Superior temporal gyrus (tissue), 1 donor: ENCODE data around the gene FADS3.

ENCODE experiments used
- DNase-seq: peaks from one replicate; pipeline ENCODE4 v3.0.0-alpha.2; 2016; ENCODE audit errors: extremely low spot score

FADS3 gene

GRCh38 chr11:61880454-61880853 lies 10.9 kb downstream of the FADS3 start:
- no peak for DNase-seq

- DNase-seq: no peak
Measured at GRCh38 chr11:61880031-61880430, 11.3 kb downstream of the FADS3 start.

- DNase-seq: no peak
Measured at GRCh38 chr11:61879152-61879551, 12.2 kb downstream of the FADS3 start.

DNA sequence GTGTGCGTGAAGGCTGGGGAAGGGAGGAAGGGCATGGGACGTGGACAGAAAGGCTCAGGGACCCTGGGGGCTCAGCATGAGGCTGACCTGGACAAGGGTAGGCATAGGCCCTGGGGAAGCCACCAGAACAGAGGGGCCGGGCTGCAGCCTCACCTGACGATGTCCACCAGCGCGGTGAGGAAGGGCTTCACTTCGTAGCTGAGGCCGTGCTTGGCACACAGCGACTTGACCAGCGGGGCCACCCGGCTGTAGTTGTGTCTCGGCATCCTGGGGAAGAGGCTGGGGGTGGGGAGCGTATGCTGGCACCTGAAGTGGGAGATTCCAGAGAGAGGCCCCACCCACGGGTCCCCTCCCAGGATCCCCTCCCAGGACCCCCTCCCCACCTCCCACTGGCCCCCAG lies 15.6 kb downstream of the FADS3 start:
- DNase-seq: no peak

DNA sequence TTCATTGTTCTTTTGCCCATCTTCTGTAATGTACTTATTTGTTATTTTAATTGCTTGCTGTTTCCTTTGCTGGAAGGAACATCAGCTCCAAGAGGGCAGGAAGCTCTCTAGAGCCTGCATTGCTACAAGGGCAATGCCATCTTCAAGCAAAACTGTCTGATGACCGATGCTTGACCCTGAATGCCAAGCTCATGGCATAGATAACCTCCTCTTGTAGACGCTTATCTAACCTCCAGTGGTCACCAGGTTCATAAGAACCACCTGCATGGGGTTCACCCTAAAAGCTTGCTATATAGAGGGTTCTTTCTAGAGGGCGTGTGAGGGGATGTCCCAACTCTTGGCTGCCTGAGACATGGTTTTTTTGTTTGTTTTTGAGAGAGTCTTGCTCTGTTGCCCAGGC lies 16.5 kb downstream of the FADS3 start:
- no peak for DNase-seq

DNA sequence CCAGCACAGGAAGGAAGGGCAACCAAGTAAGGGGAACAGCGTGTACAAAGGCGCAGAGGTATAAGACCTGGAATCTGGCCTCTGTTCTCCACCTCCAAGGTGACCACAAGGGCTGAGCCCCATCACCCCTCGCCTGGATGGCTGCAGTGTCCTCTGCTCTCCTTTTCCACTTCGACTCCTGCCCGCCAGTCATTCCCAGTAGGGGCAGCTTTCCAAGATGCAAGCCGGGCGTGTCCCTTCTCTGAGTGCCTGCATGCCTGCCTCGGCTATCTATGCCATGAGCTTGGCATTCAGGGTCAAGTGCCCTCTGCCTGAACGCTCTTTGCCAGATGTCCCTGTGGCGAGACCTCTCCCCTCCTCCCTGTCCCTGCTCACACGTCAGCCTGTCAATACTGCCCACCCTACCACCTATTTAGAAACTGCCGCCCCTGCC lies 17.0 kb downstream of the FADS3 start:
- DNase-seq: no peak

DNA sequence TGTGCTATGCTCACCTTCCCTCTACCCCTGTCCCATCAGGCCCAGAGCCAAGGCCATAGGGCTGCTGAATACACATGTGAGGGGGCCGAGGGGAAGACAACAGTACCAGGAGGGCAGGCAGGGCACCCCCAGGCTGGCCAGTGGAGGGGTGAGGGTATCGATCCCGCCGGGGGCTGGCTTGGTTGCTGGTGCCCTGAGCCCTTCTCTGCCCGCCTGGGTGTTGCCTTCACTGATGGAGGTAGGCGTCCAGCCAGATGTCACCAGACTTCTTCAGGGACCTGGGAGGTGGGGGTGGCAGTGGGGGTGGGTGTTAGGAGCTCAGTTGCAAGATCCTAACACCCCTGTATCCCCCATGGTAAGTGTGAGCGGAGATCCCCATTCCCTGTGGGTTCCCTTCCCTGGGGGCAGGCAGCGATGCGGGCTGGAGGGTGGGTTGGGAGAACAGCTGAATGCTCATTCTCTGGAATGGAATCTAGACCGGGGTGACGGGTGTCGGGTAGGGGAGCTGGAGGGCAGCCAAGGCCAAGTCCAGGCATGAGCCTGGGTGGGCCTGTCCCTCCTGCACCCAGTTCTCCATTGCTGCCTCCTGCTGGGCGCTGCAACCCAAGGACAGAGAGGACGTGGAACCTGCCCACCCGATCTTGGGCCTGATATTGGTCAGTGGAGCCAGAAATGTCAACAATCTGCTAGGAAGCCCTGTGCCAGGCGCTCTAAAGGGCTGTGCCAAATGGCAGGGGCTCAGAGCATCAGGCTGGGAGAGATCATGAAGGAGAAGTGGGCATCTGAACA lies 17.6 kb downstream of the FADS3 start:
- no peak for DNase-seq

GRCh38 chr11:61872935-61873565 lies 18.3 kb downstream of the FADS3 start:
- DNase-seq: no peak

GRCh38 chr11:61871158-61871597 lies 20.2 kb downstream of the FADS3 start:
- peak; percentile 85 for DNase-seq

DNA sequence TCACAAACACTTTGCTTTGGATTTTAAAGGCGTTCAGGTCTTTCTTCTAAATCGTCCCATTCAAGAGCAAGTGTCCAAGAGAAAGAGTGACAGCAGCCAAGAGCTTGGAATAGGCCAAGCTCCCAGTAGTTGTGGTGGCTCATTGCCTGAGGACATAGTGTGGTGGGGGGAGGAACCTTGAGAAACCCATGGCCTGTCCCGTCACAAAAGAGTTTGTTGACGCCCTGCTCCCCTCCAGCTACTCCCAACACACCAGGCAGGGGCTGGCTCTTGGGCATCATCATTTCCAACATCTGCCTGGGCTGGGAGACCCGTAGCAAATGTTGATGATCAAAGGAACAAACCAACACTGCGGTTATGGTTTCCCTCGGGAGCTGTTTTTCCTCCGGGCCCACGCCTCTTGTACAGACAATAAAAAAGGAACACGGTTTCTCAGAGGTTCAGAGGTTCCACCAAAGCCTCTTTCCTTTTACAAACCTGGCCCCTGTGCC lies 20.8 kb downstream of the FADS3 start:
- DNase-seq: no peak

DNA sequence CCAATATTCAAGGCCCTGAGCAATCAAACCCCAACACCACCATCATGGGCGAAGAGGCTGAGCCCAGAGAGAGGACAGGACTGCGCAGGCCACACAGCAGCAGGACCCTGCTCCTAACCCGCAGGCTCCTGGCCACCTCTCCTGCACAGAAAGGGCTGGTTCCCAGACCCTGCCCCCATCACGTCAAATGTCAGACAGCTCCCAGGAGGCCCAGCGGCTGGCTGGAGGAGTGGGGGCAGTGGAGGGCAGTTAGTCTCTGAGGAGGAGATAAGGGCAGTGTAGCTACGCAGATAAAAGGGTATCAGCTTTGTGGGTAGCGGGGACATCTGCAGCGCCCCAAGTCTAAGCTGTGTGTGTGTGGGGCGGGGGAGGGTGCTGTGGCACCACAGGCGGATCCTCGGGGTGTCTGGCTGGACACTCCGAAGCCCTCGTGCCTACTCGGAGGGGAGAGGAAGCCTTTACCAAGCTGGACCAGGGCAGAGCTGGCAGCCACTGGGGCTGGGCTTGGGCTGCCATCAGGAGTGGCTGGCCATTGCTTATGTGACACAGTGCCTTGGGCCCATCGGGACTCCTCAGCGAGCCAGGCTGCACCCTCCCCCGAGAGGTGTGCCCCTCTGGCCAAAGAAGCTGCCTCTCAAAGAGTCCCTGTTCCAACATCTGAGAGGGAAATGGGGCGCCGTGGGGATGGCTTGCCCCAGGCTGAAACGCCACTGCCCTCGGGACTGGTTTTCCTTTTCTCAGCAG lies 21.5 kb downstream of the FADS3 start:
- DNase-seq: no peak

DNA sequence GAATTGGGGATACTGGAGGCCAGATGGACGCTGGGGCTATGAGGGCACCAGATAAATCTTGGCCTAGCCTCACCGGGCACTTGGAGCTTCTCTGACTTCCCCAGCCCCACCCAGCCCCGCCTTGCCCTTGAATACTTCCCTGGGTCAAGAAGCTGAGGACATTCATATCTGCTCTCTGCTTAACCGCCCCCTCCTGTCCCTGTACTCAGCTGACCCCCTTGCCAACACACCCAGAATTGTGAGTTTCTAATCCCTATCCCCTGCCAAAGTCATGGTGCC lies 22.0 kb downstream of the FADS3 start:
- DNase-seq: no peak

DNA sequence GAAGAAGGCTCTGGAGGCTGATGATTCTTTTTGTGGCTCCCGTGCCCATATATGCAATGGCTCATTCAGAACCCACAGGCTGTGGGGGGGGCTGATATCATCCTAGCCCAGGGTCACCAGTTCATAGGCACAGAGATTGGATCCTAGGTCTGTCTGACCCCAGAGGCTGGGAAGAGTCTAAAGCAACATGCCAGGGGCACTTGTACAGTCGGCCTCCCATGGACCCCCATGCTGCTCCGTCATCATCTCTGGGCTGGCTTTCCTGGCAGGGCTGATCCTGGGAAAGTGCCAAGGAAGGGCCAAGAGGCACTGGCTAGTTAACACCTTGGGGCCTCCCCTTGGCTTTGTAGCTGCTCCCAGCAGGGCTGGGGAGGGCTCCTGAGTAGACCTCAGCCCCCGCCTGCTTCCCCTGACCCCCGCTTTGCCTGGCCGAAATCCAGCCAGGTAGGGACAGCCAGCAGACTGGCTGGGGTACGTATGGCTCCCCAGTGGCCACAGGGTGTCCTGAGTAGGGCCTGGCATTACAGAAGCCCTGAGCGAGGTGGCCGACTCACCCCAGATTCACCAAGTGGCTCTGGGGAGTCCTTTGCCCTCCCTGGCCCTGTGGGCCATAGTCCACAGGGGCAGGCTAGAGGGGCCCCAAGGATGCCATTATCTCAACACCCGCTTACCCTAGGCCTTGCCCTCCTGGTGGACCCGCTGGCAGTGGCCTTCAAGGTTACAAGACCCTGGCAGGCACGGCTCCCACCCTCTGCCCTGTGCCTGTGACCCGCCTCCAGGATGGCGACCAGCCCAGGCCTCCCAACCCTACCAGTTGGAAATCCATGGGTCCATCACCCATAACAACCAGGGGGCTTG lies 22.5 kb downstream of the FADS3 start:
- DNase-seq: no peak

DNA sequence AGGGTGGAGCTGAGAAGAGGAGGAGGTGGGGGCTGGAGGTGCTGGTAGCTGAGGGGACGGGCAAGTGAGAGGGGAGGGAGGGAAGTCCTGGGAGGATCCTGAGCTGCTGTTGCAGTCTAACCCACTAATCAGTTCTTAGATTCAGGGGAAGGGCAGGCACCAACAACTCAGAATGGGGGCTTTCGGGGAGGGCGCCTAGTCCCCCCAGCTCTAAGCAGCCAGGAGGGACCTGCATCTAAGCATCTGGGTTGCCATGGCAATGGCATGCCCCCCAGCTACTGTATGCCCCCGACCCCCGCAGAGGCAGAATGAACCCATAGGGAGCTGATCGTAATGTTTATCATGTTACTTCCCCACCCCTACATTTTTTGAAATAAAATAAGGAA lies 24.4 kb downstream of the FADS3 start:
- DNase-seq: no peak

GRCh38 chr11:61866231-61866957 lies 25.0 kb downstream of the FADS3 start:
- no peak for DNase-seq

GRCh38 chr11:61864814-61865775 lies 26.2 kb downstream of the FADS3 start:
- no peak for DNase-seq

DNA sequence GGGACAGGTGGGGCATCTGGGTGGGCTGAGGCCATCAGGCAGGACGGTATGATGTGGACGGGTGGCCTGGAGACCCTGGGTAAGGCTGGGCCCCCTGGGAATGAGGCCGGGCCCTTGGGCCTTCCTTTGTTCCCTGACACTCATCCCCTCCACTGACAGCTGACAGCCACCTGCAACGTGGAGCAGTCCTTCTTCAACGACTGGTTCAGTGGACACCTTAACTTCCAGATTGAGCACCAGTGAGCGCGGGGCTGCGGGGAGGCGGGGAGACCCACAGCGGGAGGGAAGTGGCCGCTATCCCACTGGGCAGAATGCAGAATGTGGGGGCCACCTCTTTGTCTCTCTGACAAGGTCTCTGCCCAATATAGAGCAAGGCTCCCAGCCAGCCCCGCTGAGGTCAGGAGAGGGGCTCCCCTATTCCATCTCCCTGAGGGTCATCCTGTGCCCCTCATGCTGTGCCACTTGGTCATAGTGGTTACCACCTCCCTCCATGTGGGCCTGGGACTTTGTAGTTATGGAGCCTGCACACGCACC lies 27.7 kb downstream of the FADS3 start:
- no peak for DNase-seq

DNA sequence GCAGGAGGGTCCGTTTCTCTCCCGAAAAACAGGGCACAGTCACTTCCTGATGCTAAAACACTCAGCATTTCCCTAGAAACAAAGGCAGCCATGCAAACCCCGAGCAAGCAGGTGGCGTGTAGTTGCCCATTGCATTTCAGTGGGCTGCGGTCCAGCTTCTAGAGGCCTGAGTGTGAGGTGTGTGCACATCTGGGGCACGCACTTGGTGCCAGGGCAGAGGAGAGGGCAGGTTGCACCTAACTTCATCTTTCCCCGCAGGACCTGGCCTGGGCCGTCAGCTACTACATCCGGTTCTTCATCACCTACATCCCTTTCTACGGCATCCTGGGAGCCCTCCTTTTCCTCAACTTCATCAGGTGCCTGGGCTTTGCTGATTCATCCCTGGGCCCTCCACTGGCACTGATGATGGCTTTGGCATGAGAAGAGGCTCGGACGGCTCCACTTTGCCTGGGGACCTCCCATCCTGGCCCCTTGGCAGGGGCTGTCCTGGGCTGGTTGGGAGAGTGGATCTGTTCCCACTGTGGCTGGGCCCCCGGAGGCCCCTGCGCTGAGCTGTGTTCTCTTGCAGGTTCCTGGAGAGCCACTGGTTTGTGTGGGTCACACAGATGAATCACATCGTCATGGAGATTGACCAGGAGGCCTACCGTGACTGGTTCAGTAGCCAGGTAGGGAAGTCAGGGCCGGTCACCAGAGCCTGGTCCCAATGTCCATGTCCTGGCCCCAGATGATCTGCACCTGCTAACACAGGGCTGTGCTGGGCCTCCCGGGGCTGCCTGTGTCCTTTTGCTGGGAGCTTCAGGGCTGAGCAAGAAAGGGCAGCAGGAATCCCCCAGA lies 28.4 kb downstream of the FADS3 start:
- DNase-seq: no peak

- no peak for DNase-seq
Measured at GRCh38 chr11:61861634-61862033, 29.7 kb downstream of the FADS3 start.
